H1 (cell line): ENCODE data around the gene DAPK2. TPM values are rescaled to one million over a fixed set of nuclear protein-coding genes. Genes with fewer than 3 reads are reported as not detected.

Experiments used
- CTCF ChIA-PET: fragments of 300-600 bp; sonication (Branson Sonifier 250); formaldehyde crosslinking; loops from one replicate; lab custom pipeline; 2021; ENCODE audit not compliant: partially characterized antibody; lab: Charles Lee
- POLR2A ChIA-PET: fragments of 300-600 bp; sonication (Branson Sonifier 250); formaldehyde crosslinking; loops from one replicate; lab custom pipeline; 2021; ENCODE audit warnings: inconsistent platforms; ENCODE audit not compliant: partially characterized antibody; lab: Charles Lee
- DNase-seq, 2 experiments: peaks; one replicate each; pipeline versions ENCODE4 v3.0.0 to v3.0.0-alpha.2; 2010 to 2022; ENCODE audit warnings: low spot score in 2 of 2, low read depth in 1 of 2, mixed read lengths in 1 of 2
- FAIRE-seq: peaks from 2 replicates; lab custom pipeline; 2011; peaks lifted over from hg19 to GRCh38; lab: Jason Lieb, UNC
- H2AFZ ChIP-seq: 2 replicates; pipeline ENCODE4 v1.8.1; 2012; ENCODE audit warnings: low read length, inconsistent platforms
- H2AK5ac ChIP-seq: 2 replicates; pipeline ENCODE4 v1.6.1; 2013; ENCODE audit warnings: low read depth, low read length
- H2BK120ac ChIP-seq: replicated peaks from 2 replicates; pipeline ENCODE3; 2013; ENCODE audit warnings: low read depth, low read length, inconsistent platforms
- H2BK12ac ChIP-seq: 2 replicates; pipeline ENCODE4 v1.6.1; 2013; ENCODE audit warnings: low read depth, low read length
- H2BK15ac ChIP-seq: 2 replicates; pipeline ENCODE4 v1.6.1; 2013; ENCODE audit warnings: low read length
- H2BK20ac ChIP-seq: 2 replicates; pipeline ENCODE4 v1.6.1; 2013; ENCODE audit warnings: low read length
- H2BK5ac ChIP-seq: 2 replicates; pipeline ENCODE4 v1.6.1; 2013; ENCODE audit warnings: low read depth, low read length
- H3K14ac ChIP-seq: 2 replicates; pipeline ENCODE4 v1.6.1; 2013; ENCODE audit warnings: inconsistent platforms; ENCODE audit not compliant: insufficient read length
- H3K18ac ChIP-seq: 2 replicates; pipeline ENCODE4 v1.6.1; 2013; ENCODE audit warnings: low read length; ENCODE audit errors: extremely low read depth
- H3K23ac ChIP-seq: 2 replicates; pipeline ENCODE4 v1.6.1; 2013; ENCODE audit warnings: inconsistent platforms; ENCODE audit not compliant: insufficient read length
- H3K23me2 ChIP-seq: 2 replicates; pipeline ENCODE4 v1.6.1; 2013; ENCODE audit warnings: low read depth, low read length
- H3K27ac ChIP-seq: 2 replicates; pipeline ENCODE4 v1.6.1; 2011; ENCODE audit warnings: low read depth, low read length, inconsistent platforms
- H3K27me3 ChIP-seq, 4 experiments: replicated peaks in 1 of 4; 1 replicate in 1 of 4; 2 replicates in 3 of 4; pipeline versions ENCODE4 v1.6.1 to v1.8.1; 2011 to 2013; ENCODE audit warnings: low read length in 3 of 4, mild to moderate bottlenecking in 3 of 4, inconsistent platforms in 2 of 4, mixed read lengths in 2 of 4, moderate library complexity in 1 of 4; ENCODE audit not compliant: control insufficient read depth in 3 of 4, insufficient read depth in 3 of 4; ENCODE audit errors: extremely low read depth in 1 of 4
- H3K36me3 ChIP-seq, 4 experiments: 2 replicates each; pipeline versions ENCODE4 v1.6.1 to v1.8.1; 2011 to 2013; ENCODE audit warnings: mild to moderate bottlenecking in 4 of 4, low read length in 3 of 4, moderate library complexity in 2 of 4, control low read depth in 1 of 4, inconsistent platforms in 1 of 4; ENCODE audit not compliant: insufficient read depth in 4 of 4, control insufficient read depth in 2 of 4
- H3K4ac ChIP-seq: replicated peaks from 2 replicates; pipeline ENCODE3; 2013; ENCODE audit warnings: low read length, low read depth, mixed read lengths, inconsistent platforms; ENCODE audit not compliant: insufficient read length
- H3K4me1 ChIP-seq, 4 experiments: replicated peaks in 1 of 4; 1 replicate in 1 of 4; 2 replicates in 3 of 4; pipeline versions ENCODE4 v1.6.1 to v1.8.1; 2011 to 2013; ENCODE audit warnings: low read length in 3 of 4, inconsistent platforms in 2 of 4, mixed read lengths in 1 of 4; ENCODE audit not compliant: insufficient read depth in 4 of 4, control insufficient read depth in 3 of 4
- H3K4me2 ChIP-seq, 2 experiments: 2 replicates each; pipeline versions ENCODE4 v1.6.1 to v1.8.1; 2011 to 2013; ENCODE audit warnings: low read depth in 2 of 2, low read length in 2 of 2, control low read depth in 1 of 2, inconsistent platforms in 1 of 2, mild to moderate bottlenecking in 1 of 2; ENCODE audit not compliant: insufficient read depth in 1 of 2
- H3K4me3 ChIP-seq, 4 experiments: fragments of 200-600, 300-600 bp in 1 of 4; sonication (generic), shearing (Covaris generic), sonication (Bioruptor Twin) in 1 of 4; 2 replicates each; pipeline versions ENCODE4 v1.5.1 to v1.8.1; 2011 to 2016; ENCODE audit warnings: low read length in 4 of 4, low read depth in 3 of 4, control low read depth in 2 of 4, inconsistent platforms in 2 of 4, mild to moderate bottlenecking in 2 of 4, mixed read lengths in 1 of 4, moderate library complexity in 1 of 4; ENCODE audit not compliant: insufficient read depth in 2 of 4; ENCODE audit errors: extremely low read depth in 1 of 4
- H3K56ac ChIP-seq: replicated peaks from 2 replicates; pipeline ENCODE3; 2013; ENCODE audit warnings: low read depth, mild to moderate bottlenecking, mixed read lengths, low read length, inconsistent platforms; ENCODE audit not compliant: insufficient read length
- H3K79me1 ChIP-seq: 2 replicates; pipeline ENCODE4 v1.6.1; 2013; ENCODE audit warnings: low read depth, low read length, control low read depth
- H3K79me2 ChIP-seq, 2 experiments: 2 replicates each; pipeline versions ENCODE4 v1.6.1 to v1.8.1; 2012 to 2013; ENCODE audit warnings: low read length in 2 of 2, mild to moderate bottlenecking in 2 of 2, inconsistent platforms in 1 of 2; ENCODE audit not compliant: insufficient read depth in 2 of 2, control insufficient read depth in 1 of 2
- H3K9ac ChIP-seq, 4 experiments: replicated peaks in 1 of 4; 1 replicate in 1 of 4; 2 replicates in 3 of 4; pipeline versions ENCODE4 v1.6.1 to v1.8.1; 2011 to 2013; ENCODE audit warnings: low read depth in 3 of 4, low read length in 3 of 4, control low read depth in 2 of 4, mild to moderate bottlenecking in 2 of 4, moderate library complexity in 2 of 4, inconsistent platforms in 1 of 4; ENCODE audit errors: extremely low read depth in 1 of 4
- H3K9me3 ChIP-seq, 2 experiments: 2 replicates each; pipeline versions ENCODE4 v1.6.1 to v1.8.1; 2012 to 2013; ENCODE audit warnings: mild to moderate bottlenecking in 2 of 2, moderate library complexity in 2 of 2, control low read depth in 1 of 2, inconsistent platforms in 1 of 2, low read depth in 1 of 2, low read length in 1 of 2, mixed read lengths in 1 of 2; ENCODE audit not compliant: insufficient read depth in 2 of 2
- H4K20me1 ChIP-seq, 2 experiments: replicated peaks in 1 of 2; 2 replicates each; pipeline versions ENCODE3 to v1.8.1; 2011 to 2013; ENCODE audit warnings: inconsistent platforms in 2 of 2, low read length in 2 of 2, mild to moderate bottlenecking in 1 of 2; ENCODE audit not compliant: insufficient read depth in 2 of 2, control insufficient read depth in 1 of 2
- H4K5ac ChIP-seq: 2 replicates; pipeline ENCODE4 v1.6.1; 2013; ENCODE audit warnings: low read length, low read depth, mixed read lengths, inconsistent platforms; ENCODE audit not compliant: insufficient read length
- H4K8ac ChIP-seq: 2 replicates; pipeline ENCODE4 v1.8.0; 2013; ENCODE audit warnings: mild to moderate bottlenecking, moderate library complexity, low read length, inconsistent platforms; ENCODE audit not compliant: insufficient read depth; ENCODE audit errors: extremely low read depth
- H4K91ac ChIP-seq: replicated peaks from 2 replicates; pipeline ENCODE3; 2013; ENCODE audit warnings: low read length, mixed read lengths, inconsistent platforms; ENCODE audit not compliant: insufficient read length
- CREB1 ChIP-seq: IDR thresholded peaks from 2 replicates; pipeline ENCODE4 v1.6.1; 2012; ENCODE audit warnings: inconsistent platforms
- CTCF ChIP-seq, 3 experiments: IDR thresholded peaks; 1 replicate in 2 of 3; 2 replicates in 1 of 3; pipeline versions ENCODE4 v1.5.1 to v1.6.1; 2011; ENCODE audit warnings: low read length in 3 of 3, mild to moderate bottlenecking in 3 of 3, inconsistent platforms in 2 of 3, low read depth in 1 of 3, moderate library complexity in 1 of 3; ENCODE audit not compliant: insufficient read depth in 1 of 3; ENCODE audit errors: control extremely low read depth in 1 of 3
- GTF2F1 ChIP-seq: IDR thresholded peaks from 2 replicates; pipeline ENCODE4 v1.6.1; 2012; ENCODE audit warnings: low read depth, low read length, improper control_type of control experiment, borderline replicate concordance
- MAX ChIP-seq: IDR thresholded peaks from 2 replicates; pipeline ENCODE4 v1.6.1; 2012; ENCODE audit warnings: inconsistent platforms
- RAD21 ChIP-seq, 2 experiments: IDR thresholded peaks in 1 of 2; conservative IDR thresholded peaks in 1 of 2; 2 replicates each; pipeline ENCODE4 v1.6.1; 2011; ENCODE audit warnings: low read depth in 2 of 2, low read length in 2 of 2, improper control_type of control experiment in 1 of 2, inconsistent platforms in 1 of 2, mild to moderate bottlenecking in 1 of 2, moderate library complexity in 1 of 2
- TEAD4 ChIP-seq: IDR thresholded peaks from 2 replicates; pipeline ENCODE4 v1.6.1; 2012; ENCODE audit warnings: low read depth, low read length, inconsistent platforms, mixed read lengths
- WGBS, 2 experiments: shearing (Covaris generic) in 1 of 2; methylation state at CpG; one replicate each; pipeline versions ENCODE4 v1.1.6 to v1.1.7; 2013 to 2015; ENCODE audit warnings: low lambda C conversion rate in 2 of 2, mixed read lengths in 2 of 2, inconsistent platforms in 1 of 2, low coverage in 1 of 2, missing lambda C conversion rate in 1 of 2; ENCODE audit not compliant: insufficient replicate concordance in 2 of 2, insufficient coverage in 1 of 2, insufficient read length in 1 of 2; ENCODE audit errors: extremely low coverage in 1 of 2, missing lambda C conversion rate in 1 of 2; 5-methylcytosine and 5-hydroxymethylcytosine counted together
- polyA plus RNA-seq, 7 experiments: library from polyadenylated mRNA; depleted of rRNA in 3 of 7; stranded (reverse) in 5 of 7; unstranded in 2 of 7; fragments of >200 nt in 5 of 7; fragments of 200-250 nt in 2 of 7; gene quantifications; 1 replicate in 5 of 7; 2 replicates in 1 of 7; 4 replicates in 1 of 7; pipeline versions ENCODE4 v1.2.1 to v1.2.3, GENCODE V29; 2011 to 2013; ENCODE audit warnings: missing spikeins in 2 of 7, mixed read lengths in 2 of 7
- total RNA-seq: library from RNA; stranded (reverse); fragmentation: NEBNext Ultra II Directional; extraction: Animal tissue kit (Norgen Biotek cat#: 25700); gene quantifications from 2 replicates; pipeline ENCODE4 v1.2.1, GENCODE V29; 2021

DAPK2 gene
- total and polyA plus RNA-seq, 2 of the 8 experiments (the other 6 are each of a cell fraction or from before 2014, with no cell fraction given), result 1.8 to 2.9 TPM

DNA sequence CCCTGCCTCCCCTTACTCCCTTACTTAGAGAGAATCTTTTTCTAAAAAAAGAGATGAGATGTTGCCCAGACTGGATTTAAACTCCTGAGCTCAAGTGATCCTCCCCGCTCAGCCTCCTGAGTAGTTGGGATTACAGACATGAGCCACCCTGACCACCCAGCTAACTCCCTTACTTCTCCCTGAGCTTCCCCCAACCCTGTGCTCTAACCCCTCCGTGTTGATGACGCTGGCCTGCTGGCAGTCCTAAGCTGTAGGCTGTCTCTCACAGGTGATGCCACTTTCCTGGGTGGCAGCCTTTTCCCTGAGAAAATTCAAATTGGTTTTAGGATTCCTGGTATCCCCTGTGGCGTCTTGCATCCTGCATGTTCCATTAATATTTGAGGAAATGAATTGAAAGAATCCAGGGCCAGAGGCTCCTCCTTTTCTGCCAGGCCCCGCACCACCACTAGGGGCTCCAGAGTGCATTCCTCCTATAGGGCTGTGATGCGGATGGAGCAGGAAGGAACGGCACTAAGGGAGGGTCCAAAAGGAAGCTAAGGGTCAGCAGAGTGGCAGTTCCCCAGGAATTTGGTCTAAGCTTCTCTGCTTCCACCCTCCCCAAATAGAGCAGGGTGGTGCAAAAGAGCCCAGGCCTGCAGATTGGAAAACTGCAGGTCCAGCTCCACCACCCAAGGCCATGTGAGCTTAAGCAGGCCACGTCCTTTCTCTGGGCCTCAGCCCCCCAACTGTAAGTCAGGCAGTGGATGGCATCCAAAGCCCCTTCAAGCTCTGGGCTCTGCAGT is 101.1 kb downstream of the DAPK2 start:
- no peaks in the 10 kb centered on the region for H3K79me2 ChIP-seq
- no peak overlapping the region for H2BK120ac ChIP-seq
- peak overlapping the region; percentile 77; the same call in 1 of the 2 replicates for H2AFZ ChIP-seq
- ChIA-PET POLR2A (interaction anchor here (0.6 kb wide), 1 partner anchor 10 kb away, joined by 3 read pairs; no protein-coding TSS in a partner anchor), CTCF (interaction anchor here (0.5 to 6.5 kb wide), 72 partner anchors 9 to 740 kb away, joined by 3 to 102 read pairs (median 4); partner anchors contain the start of genes DAPK2 and HERC1)
- no peak overlapping the region for H2BK20ac ChIP-seq
- no peak overlapping the region for H3K4ac ChIP-seq
- no peak overlapping the region for H4K91ac ChIP-seq
- H3K18ac ChIP-seq, result peak overlapping the region; percentile 65; the same call in 1 of the 2 replicates
- TF ChIP-seq GTF2F1, result no peak
- peak; percentile 85 for TF ChIP-seq TEAD4
- 0 out of 2 replicates have a peak, but pooled peaks have one; percentile 38 for TF ChIP-seq CREB1
- TF ChIP-seq RAD21 (IDR thresholded peaks at IDR 0.05 in 1 of 2, conservative IDR thresholded peaks at IDR 0.05 in 1 of 2; ENCODE audit: low read depth in 2 of 2, low read length in 2 of 2), result peak; percentile 62 to 79
- no peak for TF ChIP-seq MAX
- peak; percentile 85 to 91 (median 89) for TF ChIP-seq CTCF (IDR thresholded peaks at IDR 0.05; ENCODE audit: control extremely low read depth in 1 of 3, insufficient read depth in 1 of 3, low read depth in 1 of 3, low read length in 3 of 3)
- no peak overlapping the region for H3K14ac ChIP-seq
- no peak overlapping the region for H4K5ac ChIP-seq
- 56% methylated on average over 8 of the region's 8 CpGs; no CpG with 5 or more reads in 1 of the 2 experiments for WGBS, 2 experiments
- FAIRE-seq, result no peak
- H3K56ac ChIP-seq, result no peak overlapping the region
- H2BK15ac ChIP-seq, result 0 out of 2 replicates have a peak overlapping the region, but pooled peaks have one; percentile 1
- no peak overlapping the region for H2BK5ac ChIP-seq
- H4K8ac ChIP-seq, result peak overlapping the region; percentile 85; the same call in 1 of the 2 replicates
- H3K23ac ChIP-seq, result no peak overlapping the region
- peaks cover 0 to 3% (median 2%) of the 10 kb centered on the region in 4 experiments; a peak in 5 of 7 replicates for H3K4me1 ChIP-seq
- no peak overlapping the region for H2BK12ac ChIP-seq
- H3K79me1 ChIP-seq, result no peaks in the 10 kb centered on the region
- H3K27me3 ChIP-seq, result no peaks in the 10 kb centered on the region
- no peaks in the 10 kb centered on the region for H3K36me3 ChIP-seq
- no peaks in the 10 kb centered on the region for H4K20me1 ChIP-seq
- H3K23me2 ChIP-seq, result no peaks in the 10 kb centered on the region
- H3K9me3 ChIP-seq, result no peaks in the 10 kb centered on the region
- no peak overlapping the region for H2AK5ac ChIP-seq
- H3K27ac ChIP-seq, result no peak overlapping the region
- DNase-seq, result peak in 1 of 2 experiments; percentile 91
- no peak overlapping the region for H3K9ac ChIP-seq
- H3K4me2 ChIP-seq, result no peak overlapping the region
- H3K4me3 ChIP-seq, result no peak overlapping the region
